Lung (tissue), 13 donors: Measurements from ENCODE around the gene UBXN1. TPM values are rescaled to one million over a fixed set of nuclear protein-coding genes. Genes with fewer than 3 reads are reported as not detected.

Source experiments
- ATAC-seq: fragments of 200-7000 bp; cut with Tn5 transposase; one replicate; pipeline ENCODE4 v1.9.1; 2020; ENCODE audit warnings: moderate number of reproducible peaks; ENCODE audit not compliant: insufficient read depth, low FRiP score
- DNase-seq, 3 donors: peaks; one replicate each; pipeline ENCODE4 v3.0.0-alpha.2; 2013 to 2017
- H3K27ac ChIP-seq, 2 donors: one replicate each; pipeline ENCODE4 v1.5.1; 2013; ENCODE audit warnings: mild to moderate bottlenecking in 2 of 2, moderate library complexity in 2 of 2, control low read depth in 1 of 2, inconsistent platforms in 1 of 2, low read depth in 1 of 2, low read length in 1 of 2
- H3K27me3 ChIP-seq, 3 donors: one replicate each; pipeline ENCODE4 v1.5.1; 2013; ENCODE audit warnings: low read length in 2 of 3; ENCODE audit not compliant: control insufficient read depth in 3 of 3, insufficient read depth in 3 of 3
- H3K36me3 ChIP-seq, 4 donors: one replicate each; pipeline ENCODE4 v1.5.1; 2013; ENCODE audit warnings: low read length in 4 of 4, mild to moderate bottlenecking in 1 of 4, moderate library complexity in 1 of 4; ENCODE audit not compliant: control insufficient read depth in 4 of 4, insufficient read depth in 4 of 4
- H3K4me1 ChIP-seq, 5 donors: one replicate each; pipeline ENCODE4 v1.5.1; 2013; ENCODE audit warnings: low read length in 5 of 5, mild to moderate bottlenecking in 2 of 5, moderate library complexity in 1 of 5; ENCODE audit not compliant: control insufficient read depth in 5 of 5, insufficient read depth in 5 of 5
- H3K4me3 ChIP-seq: one replicate; pipeline ENCODE4 v1.5.1; 2013; ENCODE audit warnings: mild to moderate bottlenecking, control low read depth, moderate library complexity
- H3K9ac ChIP-seq, 2 donors: one replicate each; pipeline ENCODE4 v1.5.1; 2013; ENCODE audit warnings: low read length in 2 of 2, control low read depth in 1 of 2; ENCODE audit not compliant: insufficient read depth in 1 of 2
- H3K9me3 ChIP-seq, 4 donors: one replicate each; pipeline ENCODE4 v1.5.1; 2013; ENCODE audit warnings: low read length in 3 of 4, mild to moderate bottlenecking in 1 of 4, moderate library complexity in 1 of 4; ENCODE audit not compliant: control insufficient read depth in 4 of 4, insufficient read depth in 3 of 4
- WGBS, 2 donors: extraction: QIAGEN DNeasy Blood & Tissue Kit; methylation state at CpG; one replicate each; pipeline ENCODE4 v1.1.7; 2013; 5-methylcytosine and 5-hydroxymethylcytosine counted together
- polyA plus RNA-seq, 2 donors: library from polyadenylated mRNA; stranded (reverse); fragments of 200-250 nt; gene quantifications; one replicate each; pipeline ENCODE4 v1.2.1, GENCODE V29; 2013
- small RNA-seq: library from RNA; depleted of rRNA; stranded (forward); fragments of <200 nt; gene quantifications from one replicate; pipeline ENCODE3, GENCODE V24; 2014; ENCODE audit warnings: low replicate concordance
- total RNA-seq, 2 donors: library from RNA; depleted of rRNA in 1 of 2; stranded (reverse); fragments of >200 nt in 1 of 2; gene quantifications; one replicate each; pipeline ENCODE4 v1.2.1, GENCODE V29; 2014 to 2021
- TF ChIP-seq, protein P1 (sequence below): IDR thresholded peaks from 2 replicates; pipeline ENCODE4 v1.5.1; 2012; ENCODE audit warnings: mild to moderate bottlenecking; ENCODE audit errors: control extremely low read depth, extremely low read depth
- donor health status: control.
- donor health status: control.
- donor health status: Bipolar disorder and iron deficiency.
- donor health status: healthy.
- donor health status: DM: yes; HTN: yes; CAD: no.

The UBXN1 gene
- total and polyA plus RNA-seq, 4 donors = 54.8 to 168 (median 114) TPM

DNA sequence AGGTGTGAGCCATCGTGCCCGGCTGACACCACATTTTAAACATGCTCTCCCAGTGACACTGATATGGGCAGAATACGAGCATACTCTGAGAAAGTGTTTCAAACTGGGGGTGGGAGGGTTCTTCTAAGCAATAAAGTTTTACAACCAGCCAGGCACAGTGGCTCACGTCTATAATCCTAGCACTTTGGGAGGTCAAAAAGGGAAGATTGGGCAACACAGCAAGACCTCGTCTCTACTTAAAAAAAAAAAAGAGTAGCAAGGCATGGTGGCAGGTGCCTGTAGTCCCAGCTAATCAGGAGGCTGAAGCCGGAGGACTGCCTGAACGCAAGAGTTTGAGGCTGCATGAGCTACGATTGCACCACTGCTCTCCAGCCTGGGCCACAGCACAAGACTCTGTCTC lies 34.7 kb downstream of the UBXN1 start:
- peaks cover 0 to 23% (median 17%) of the 10 kb centered on the region in 4 donors for H3K36me3 ChIP-seq
- peaks cover 0 to 14% (median 6%) of the 10 kb centered on the region in 5 donors for H3K4me1 ChIP-seq
- WGBS, 2 donors = 78 to 85% methylated on average over 8 of the region's 8 CpGs
- no peak overlapping the region for H3K4me3 ChIP-seq
- ATAC-seq = no peak
- no peak for DNase-seq
- TF ChIP-seq, protein P1, sequence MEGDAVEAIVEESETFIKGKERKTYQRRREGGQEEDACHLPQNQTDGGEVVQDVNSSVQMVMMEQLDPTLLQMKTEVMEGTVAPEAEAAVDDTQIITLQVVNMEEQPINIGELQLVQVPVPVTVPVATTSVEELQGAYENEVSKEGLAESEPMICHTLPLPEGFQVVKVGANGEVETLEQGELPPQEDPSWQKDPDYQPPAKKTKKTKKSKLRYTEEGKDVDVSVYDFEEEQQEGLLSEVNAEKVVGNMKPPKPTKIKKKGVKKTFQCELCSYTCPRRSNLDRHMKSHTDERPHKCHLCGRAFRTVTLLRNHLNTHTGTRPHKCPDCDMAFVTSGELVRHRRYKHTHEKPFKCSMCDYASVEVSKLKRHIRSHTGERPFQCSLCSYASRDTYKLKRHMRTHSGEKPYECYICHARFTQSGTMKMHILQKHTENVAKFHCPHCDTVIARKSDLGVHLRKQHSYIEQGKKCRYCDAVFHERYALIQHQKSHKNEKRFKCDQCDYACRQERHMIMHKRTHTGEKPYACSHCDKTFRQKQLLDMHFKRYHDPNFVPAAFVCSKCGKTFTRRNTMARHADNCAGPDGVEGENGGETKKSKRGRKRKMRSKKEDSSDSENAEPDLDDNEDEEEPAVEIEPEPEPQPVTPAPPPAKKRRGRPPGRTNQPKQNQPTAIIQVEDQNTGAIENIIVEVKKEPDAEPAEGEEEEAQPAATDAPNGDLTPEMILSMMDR = no peak
- H3K9ac ChIP-seq = no peak overlapping the region
- no peaks in the 10 kb centered on the region for H3K9me3 ChIP-seq
- no peak overlapping the region for H3K27ac ChIP-seq
- H3K27me3 ChIP-seq = no peaks in the 10 kb centered on the region

GRCh38 chr11:62632492-62632891 lies 46.4 kb downstream of the UBXN1 start:
- Histone ChIP-seq H3K4me1 (no peaks in the 10 kb centered on the region), H3K9me3 (no peaks in the 10 kb centered on the region), H3K4me3 (no peak overlapping the region), H3K9ac (no peak overlapping the region), H3K27ac (no peak overlapping the region), H3K27me3 (no peaks in the 10 kb centered on the region), H3K36me3 (peaks cover 37 to 64% (median 62%) of the 10 kb centered on the region in 4 donors)
- TF ChIP-seq, protein P1 = no peak
- ATAC-seq (no peak), DNase-seq (no peak)
- 94 to 96% methylated on average over 6 of the region's 6 CpGs for WGBS, 2 donors

GRCh38 chr11:62627713-62628112 lies 51.2 kb downstream of the UBXN1 start:
- peaks cover 26 to 64% (median 62%) of the 10 kb centered on the region in 4 donors for H3K36me3 ChIP-seq
- no peaks in the 10 kb centered on the region for H3K27me3 ChIP-seq
- no peak overlapping the region for H3K27ac ChIP-seq

More at GRCh38 chr11:62627713-62628112, 51.2 kb downstream of the UBXN1 start:
- TF ChIP-seq, protein P1 = no peak
- WGBS, 2 donors = 84 to 90% methylated on average over 3 of the region's 3 CpGs
- Histone ChIP-seq H3K9ac (no peak overlapping the region), H3K4me1 (peaks cover 0 to under 1% (median 0%) of the 10 kb centered on the region in 5 donors), H3K9me3 (no peaks in the 10 kb centered on the region), H3K4me3 (no peak overlapping the region)
- no peak for ATAC-seq
- no peak for DNase-seq

Small RNA genes within 50 kb of the gene (small RNA-seq; reads per million reads assigned to genes)
- not detected for gene SNORA57

Other genes with a start within 250 kb of the UBXN1 start
- gene AHNAK, start 132.3 kb downstream of the UBXN1 start, total RNA-seq = 100 to 1,000 TPM; 396 to 707 TPM
- gene AHNAK, start 132.3 kb downstream of the UBXN1 start, polyA plus RNA-seq = 10 to 100 TPM; 66.5 to 79.9 TPM
- 1,000 to 10,000 TPM in 1 of 2 donors, 100 to 1,000 TPM in 1; 941 to 1,160 TPM for gene EEF1G, start 105.2 kb downstream of the UBXN1 start, total RNA-seq
- gene EEF1G, start 105.2 kb downstream of the UBXN1 start, polyA plus RNA-seq = 1,000 to 10,000 TPM; 1,043 to 1,130 TPM
- 10 to 100 TPM; 10.8 to 19.4 TPM for gene TUT1, start 87.5 kb downstream of the UBXN1 start, total RNA-seq
- gene TUT1, start 87.5 kb downstream of the UBXN1 start, polyA plus RNA-seq = 10 to 100 TPM; 15.2 to 21.9 TPM
- 10 to 100 TPM; 53.7 to 74.4 TPM for gene MTA2, start 77.2 kb downstream of the UBXN1 start, total RNA-seq
- 10 to 100 TPM; 57.0 to 62.2 TPM for gene MTA2, start 77.2 kb downstream of the UBXN1 start, polyA plus RNA-seq
- gene EML3, start 66.3 kb downstream of the UBXN1 start, total RNA-seq = 10 to 100 TPM; 29.1 to 95.4 TPM
- gene EML3, start 66.3 kb downstream of the UBXN1 start, polyA plus RNA-seq = 10 to 100 TPM; 59.5 to 66.4 TPM
- 1 to 10 TPM; 3.5 to 9.6 TPM for gene ROM1, start 65.8 kb downstream of the UBXN1 start, total RNA-seq
- gene ROM1, start 65.8 kb downstream of the UBXN1 start, polyA plus RNA-seq = 10 to 100 TPM in 1 of 2 donors, 1 to 10 TPM in 1; 9.3 to 17.9 TPM
- 10 to 100 TPM; 14.6 to 48.7 TPM for gene B3GAT3, start 57.1 kb downstream of the UBXN1 start, total RNA-seq
- 10 to 100 TPM; 50.3 to 58.0 TPM for gene B3GAT3, start 57.1 kb downstream of the UBXN1 start, polyA plus RNA-seq
- 100 to 1,000 TPM; 181 to 266 TPM for gene GANAB, start 32.5 kb downstream of the UBXN1 start, total RNA-seq
- 100 to 1,000 TPM; 104 to 155 TPM for gene GANAB, start 32.5 kb downstream of the UBXN1 start, polyA plus RNA-seq
- 10 to 100 TPM; 15.5 to 22.7 TPM for gene INTS5, start 25.8 kb downstream of the UBXN1 start, total RNA-seq
- gene INTS5, start 25.8 kb downstream of the UBXN1 start, polyA plus RNA-seq = 10 to 100 TPM in 1 of 2 donors, 1 to 10 TPM in 1; 8.5 to 17.4 TPM
- gene C11orf98, start 13.9 kb downstream of the UBXN1 start, total RNA-seq = 10 to 100 TPM; 19.0 to 54.0 TPM
- 100 to 1,000 TPM; 135 to 140 TPM for gene C11orf98, start 13.9 kb downstream of the UBXN1 start, polyA plus RNA-seq
- gene CSKMT, start 13.8 kb downstream of the UBXN1 start, total RNA-seq = 10 to 100 TPM in 1 of 2 donors, 1 to 10 TPM in 1; 5.3 to 19.8 TPM
- gene CSKMT, start 13.8 kb downstream of the UBXN1 start, polyA plus RNA-seq = 10 to 100 TPM; 11.0 to 37.1 TPM
- 10 to 100 TPM in 1 of 2 donors, 1 to 10 TPM in 1; 8.6 to 10.4 TPM for gene UQCC3, start 7.4 kb downstream of the UBXN1 start, total RNA-seq
- 10 to 100 TPM in 1 of 2 donors, 1 to 10 TPM in 1; 8.7 to 20.1 TPM for gene UQCC3, start 7.4 kb downstream of the UBXN1 start, polyA plus RNA-seq
- 1 to 10 TPM; 4.4 to 8.9 TPM for gene LBHD1, start 6.8 kb downstream of the UBXN1 start, total RNA-seq
- gene LBHD1, start 6.8 kb downstream of the UBXN1 start, polyA plus RNA-seq = 1 to 10 TPM; 4.4 to 5.7 TPM
- gene LRRN4CL, start 10.5 kb upstream of the UBXN1 start, total RNA-seq = 1 to 10 TPM in 1 of 2 donors, under 1 TPM in 1; 0.57 to 2.6 TPM
- gene LRRN4CL, start 10.5 kb upstream of the UBXN1 start, polyA plus RNA-seq = 1 to 10 TPM in 1 of 2 donors, under 1 TPM in 1; 0.46 to 1.9 TPM
- 100 to 1,000 TPM in 1 of 2 donors, 10 to 100 TPM in 1; 30.7 to 120 TPM for gene BSCL2, start 28.4 kb upstream of the UBXN1 start, total RNA-seq
- 100 to 1,000 TPM in 1 of 2 donors, 10 to 100 TPM in 1; 65.7 to 190 TPM for gene BSCL2, start 28.4 kb upstream of the UBXN1 start, polyA plus RNA-seq
- gene GNG3, start 28.6 kb upstream of the UBXN1 start, total RNA-seq = under 1 TPM in 1 of 2 donors, not detected in 1; 0.40 TPM
- gene GNG3, start 28.6 kb upstream of the UBXN1 start, polyA plus RNA-seq = under 1 TPM; 0.05 to 0.26 TPM
- gene HNRNPUL2, start 48.4 kb upstream of the UBXN1 start, total RNA-seq = 10 to 100 TPM; 41.4 to 53.1 TPM
- 10 to 100 TPM; 25.6 to 29.5 TPM for gene HNRNPUL2, start 48.4 kb upstream of the UBXN1 start, polyA plus RNA-seq
- 10 to 100 TPM; 27.7 to 33.8 TPM for gene TTC9C, start 49.4 kb upstream of the UBXN1 start, total RNA-seq
- 10 to 100 TPM; 22.6 to 55.5 TPM for gene TTC9C, start 49.4 kb upstream of the UBXN1 start, polyA plus RNA-seq
- 10 to 100 TPM in 1 of 2 donors, 1 to 10 TPM in 1; 8.9 to 12.9 TPM for gene ZBTB3, start 75.1 kb upstream of the UBXN1 start, total RNA-seq
- gene ZBTB3, start 75.1 kb upstream of the UBXN1 start, polyA plus RNA-seq = 1 to 10 TPM; 2.1 to 5.8 TPM
- gene POLR2G, start 82.5 kb upstream of the UBXN1 start, total RNA-seq = 10 to 100 TPM; 52.0 to 72.9 TPM
- 100 to 1,000 TPM; 141 to 148 TPM for gene POLR2G, start 82.5 kb upstream of the UBXN1 start, polyA plus RNA-seq
- 10 to 100 TPM; 22.6 to 27.8 TPM for gene TAF6L, start 92.3 kb upstream of the UBXN1 start, total RNA-seq
- 10 to 100 TPM; 18.7 to 32.7 TPM for gene TAF6L, start 92.3 kb upstream of the UBXN1 start, polyA plus RNA-seq
- gene TMEM179B, start 108.3 kb upstream of the UBXN1 start, total RNA-seq = 10 to 100 TPM; 40.0 to 61.0 TPM
- gene TMEM179B, start 108.3 kb upstream of the UBXN1 start, polyA plus RNA-seq = 10 to 100 TPM; 68.8 to 87.6 TPM
- gene TMEM223, start 112.9 kb upstream of the UBXN1 start, total RNA-seq = 10 to 100 TPM in 1 of 2 donors, 1 to 10 TPM in 1; 9.7 to 15.6 TPM
- 10 to 100 TPM; 21.9 to 38.6 TPM for gene TMEM223, start 112.9 kb upstream of the UBXN1 start, polyA plus RNA-seq
- gene NXF1, start 126.4 kb upstream of the UBXN1 start, total RNA-seq = 10 to 100 TPM; 62.6 to 89.4 TPM
- gene NXF1, start 126.4 kb upstream of the UBXN1 start, polyA plus RNA-seq = 10 to 100 TPM; 68.4 to 82.5 TPM
- gene STX5, start 153.0 kb upstream of the UBXN1 start, total RNA-seq = 10 to 100 TPM; 38.7 to 47.6 TPM
- 10 to 100 TPM; 19.8 to 36.6 TPM for gene STX5, start 153.0 kb upstream of the UBXN1 start, polyA plus RNA-seq
- gene TEX54, start 153.8 kb upstream of the UBXN1 start, total RNA-seq = not detected
- gene TEX54, start 153.8 kb upstream of the UBXN1 start, polyA plus RNA-seq = not detected
- gene WDR74, start 160.5 kb upstream of the UBXN1 start, total RNA-seq = 10 to 100 TPM; 26.2 to 41.4 TPM
- 10 to 100 TPM; 42.5 to 64.1 TPM for gene WDR74, start 160.5 kb upstream of the UBXN1 start, polyA plus RNA-seq
- 100 to 1,000 TPM; 151 to 249 TPM for gene SLC3A2, start 201.8 kb upstream of the UBXN1 start, total RNA-seq
- 100 to 1,000 TPM; 173 to 265 TPM for gene SLC3A2, start 201.8 kb upstream of the UBXN1 start, polyA plus RNA-seq
- 1 to 10 TPM; 1.1 to 1.5 TPM for gene CHRM1, start 242.3 kb upstream of the UBXN1 start, total RNA-seq
- 1 to 10 TPM in 1 of 2 donors, under 1 TPM in 1; 0.38 to 1.3 TPM for gene CHRM1, start 242.3 kb upstream of the UBXN1 start, polyA plus RNA-seq